HEK293T (cell line): ENCODE measurements around the gene STAT1.

ENCODE experiments used
- CTCF ChIA-PET: fragments of 350-600 bp; formaldehyde crosslinking; extraction: SDS; loops from one replicate; lab custom pipeline; 2021; ENCODE audit warnings: antibody characterized with exemption, inconsistent platforms; lab: Yijun Ruan, JAX
- POLR2A ChIA-PET: fragments of 350-600 bp; formaldehyde crosslinking; extraction: SDS; loops from one replicate; lab custom pipeline; 2020; ENCODE audit warnings: antibody characterized with exemption, inconsistent platforms; lab: Yijun Ruan, JAX
- DNase-seq: peaks from one replicate; pipeline ENCODE4 v3.0.0; 2012; ENCODE audit warnings: mixed read lengths; ENCODE audit errors: extremely low spot score
- ARNT ChIP-seq: fragments of 450-650 bp; IDR thresholded peaks from 2 replicates; pipeline ENCODE4 v1.6.1; 2017; ENCODE audit warnings: mild to moderate bottlenecking
- BHLHE40 ChIP-seq: fragments of 450-650 bp; IDR thresholded peaks from 2 replicates; pipeline ENCODE4 v1.6.1; 2016; ENCODE audit warnings: mild to moderate bottlenecking, moderate library complexity, borderline replicate concordance
- CTBP1 ChIP-seq: fragments of 450-650 bp; IDR thresholded peaks from 2 replicates; pipeline ENCODE4 v1.6.1; 2016; ENCODE audit warnings: borderline replicate concordance
- ELF4 ChIP-seq: fragments of 450-650 bp; IDR thresholded peaks from 2 replicates; pipeline ENCODE4 v1.6.1; 2017; ENCODE audit warnings: antibody characterized with exemption
- FOXA1 ChIP-seq: fragments of 450-650 bp; IDR thresholded peaks from 2 replicates; pipeline ENCODE4 v1.6.1; 2016; ENCODE audit warnings: mild to moderate bottlenecking
- FOXK2 ChIP-seq: fragments of 450-650 bp; IDR thresholded peaks from 2 replicates; pipeline ENCODE4 v1.6.1; 2016; ENCODE audit warnings: mild to moderate bottlenecking
- FOXM1 ChIP-seq: fragments of 450-650 bp; IDR thresholded peaks from 2 replicates; pipeline ENCODE4 v1.6.1; 2017; ENCODE audit warnings: mild to moderate bottlenecking, borderline replicate concordance
- HDGF ChIP-seq: fragments of 450-650 bp; IDR thresholded peaks from 2 replicates; pipeline ENCODE4 v1.6.1; 2017; ENCODE audit warnings: antibody characterized with exemption, borderline replicate concordance
- L3MBTL2 ChIP-seq: fragments of 450-650 bp; conservative IDR thresholded peaks from 2 replicates; pipeline ENCODE4 v1.6.1; 2016; ENCODE audit warnings: mild to moderate bottlenecking
- LEF1 ChIP-seq: fragments of 450-650 bp; IDR thresholded peaks from 2 replicates; pipeline ENCODE4 v1.6.1; 2017; ENCODE audit warnings: mild to moderate bottlenecking, borderline replicate concordance
- NFRKB ChIP-seq: fragments of 450-650 bp; IDR thresholded peaks from 2 replicates; pipeline ENCODE4 v1.6.1; 2016; ENCODE audit warnings: mild to moderate bottlenecking, moderate library complexity
- PKNOX1 ChIP-seq: fragments of 450-650 bp; IDR thresholded peaks from 2 replicates; pipeline ENCODE4 v1.6.1; 2016
- SP1 ChIP-seq: fragments of 450-650 bp; IDR thresholded peaks from 2 replicates; pipeline ENCODE4 v1.6.1; 2017
- SUZ12 ChIP-seq: fragments of 450-650 bp; IDR thresholded peaks from 2 replicates; pipeline ENCODE4 v1.6.1; 2016; ENCODE audit warnings: mild to moderate bottlenecking
- TARDBP ChIP-seq: fragments of 450-650 bp; IDR thresholded peaks from 2 replicates; pipeline ENCODE4 v1.6.1; 2016
- ZNF384 ChIP-seq: fragments of 450-650 bp; IDR thresholded peaks from 2 replicates; pipeline ENCODE4 v1.6.1; 2016

STAT1 gene

GRCh38 chr2:190978389-190979053 lies 35.5 kb downstream of the STAT1 start:
- CTCF ChIA-PET, result interaction anchor here (0.5 kb wide), 1 partner anchor 850 kb away, joined by 3 read pairs; no protein-coding TSS in a partner anchor
- TF ChIP-seq FOXA1, result no peak
- TF ChIP-seq SUZ12, result no peak
- TF ChIP-seq CTBP1, result no peak
- no peak for TF ChIP-seq ELF4
- no peak for TF ChIP-seq ZNF384
- TF ChIP-seq LEF1, result no peak
- no peak for TF ChIP-seq L3MBTL2
- no peak for TF ChIP-seq PKNOX1
- TF ChIP-seq NFRKB, result no peak
- no peak for TF ChIP-seq SP1
- no peak for TF ChIP-seq BHLHE40
- TF ChIP-seq FOXM1, result no peak
- DNase-seq, result no peak
- POLR2A ChIA-PET, result no interaction called here

- CTCF ChIA-PET, result interaction anchor here (0.5 kb wide), 1 partner anchor 849 kb away, joined by 3 read pairs; no protein-coding TSS in a partner anchor
- POLR2A ChIA-PET, result no interaction called here
Measured at GRCh38 chr2:190977505-190977904, 36.5 kb downstream of the STAT1 start.

GRCh38 chr2:190976521-190976920 lies 37.5 kb downstream of the STAT1 start:
- DNase-seq, result no peak
- no peak for TF ChIP-seq TARDBP
- CTCF ChIA-PET, result no interaction called here
- POLR2A ChIA-PET, result no interaction called here

More at GRCh38 chr2:190977505-190977904, 36.5 kb downstream of the STAT1 start:
- no peak for DNase-seq
- TF ChIP-seq FOXA1 (no peak), L3MBTL2 (no peak), CTBP1 (no peak), FOXK2 (no peak), HDGF (no peak), ELF4 (no peak), PKNOX1 (no peak), SP1 (no peak), ARNT (no peak), TARDBP (no peak), LEF1 (no peak), BHLHE40 (no peak), NFRKB (no peak), ZNF384 (no peak), SUZ12 (no peak)

GRCh38 chr2:190974629-190975361 lies 39.2 kb downstream of the STAT1 start:
- TF ChIP-seq FOXA1 (no peak), FOXK2 (no peak), ELF4 (no peak), SUZ12 (no peak), ZNF384 (no peak), TARDBP (no peak), HDGF (no peak), CTBP1 (no peak), PKNOX1 (no peak), FOXM1 (no peak), LEF1 (no peak), L3MBTL2 (no peak), SP1 (no peak), ARNT (no peak)
- ChIA-PET CTCF (no interaction called here), POLR2A (no interaction called here)
- DNase-seq, result no peak

GRCh38 chr2:190973726-190974628 lies 40.0 kb downstream of the STAT1 start:
- ChIA-PET CTCF (interaction anchor here (0.6 kb wide), 1 partner anchor 11 kb away, joined by 3 read pairs; no protein-coding TSS in a partner anchor), POLR2A (no interaction called here)
- DNase-seq, result no peak
- no peak for TF ChIP-seq ELF4
- no peak for TF ChIP-seq BHLHE40
- no peak for TF ChIP-seq TARDBP
- TF ChIP-seq CTBP1, result no peak
- no peak for TF ChIP-seq ARNT
- TF ChIP-seq FOXA1, result no peak
- TF ChIP-seq HDGF, result no peak
- no peak for TF ChIP-seq FOXK2
- TF ChIP-seq L3MBTL2, result no peak
- TF ChIP-seq SUZ12, result no peak
- TF ChIP-seq PKNOX1, result no peak
- no peak for TF ChIP-seq NFRKB
- no peak for TF ChIP-seq ZNF384
- no peak for TF ChIP-seq SP1
- no peak for TF ChIP-seq FOXM1
- no peak for TF ChIP-seq LEF1
